Mucosa of descending colon (tissue), 3 donors: Measurements from ENCODE around the gene CRTAC1. TPM values are rescaled to one million over a fixed set of nuclear protein-coding genes. Genes with fewer than 3 reads are reported as not detected.

ENCODE experiments used
- ATAC-seq: fragments of 200-7000 bp; cut with Tn5 transposase; one replicate; pipeline ENCODE4 v1.9.1; 2020; ENCODE audit warnings: mild to moderate bottlenecking, moderate library complexity
- DNase-seq, 3 donors: peaks; one replicate each; pipeline ENCODE4 v3.0.0-alpha.2; 2020
- H3K36me3 ChIP-seq: fragments of 200-600 bp; one replicate; pipeline ENCODE4 v1.8.0; 2021; ENCODE audit warnings: low read depth, mild to moderate bottlenecking
- H3K4me1 ChIP-seq: fragments of 200-600 bp; one replicate; pipeline ENCODE4 v1.8.0; 2021; ENCODE audit warnings: low read depth, mild to moderate bottlenecking
- H3K4me3 ChIP-seq: fragments of 200-600 bp; one replicate; pipeline ENCODE4 v1.8.0; 2021; ENCODE audit warnings: mild to moderate bottlenecking
- H3K9me3 ChIP-seq: fragments of 200-600 bp; one replicate; pipeline ENCODE4 v1.8.0; 2021; ENCODE audit warnings: mild to moderate bottlenecking
- intact Hi-C, 2 donors: fragments of 100-400 bp; cut with DNase I in 1 of 2; cut with micrococcal nuclease in 1 of 2; formaldehyde crosslinking; loops; one replicate each; pipeline versions ENCODE4 v1.11.0 to v1.11.1; 2022; cut with DNase I, micrococcal nuclease
- total RNA-seq, 3 donors: library from RNA; stranded (reverse); fragmentation: NEBNext Ultra II Directional in 2 of 3; extraction: Animal tissue kit (Norgen Biotek cat#: 25700) in 2 of 3; gene quantifications; one replicate each; pipeline versions ENCODE4 v1.2.1 to v1.2.4, GENCODE V29; 2021 to 2023
- TF ChIP-seq, protein P1 (sequence below): fragments of 200-600 bp; IDR thresholded peaks from one replicate; pipeline ENCODE4 v1.8.0; 2022; ENCODE audit warnings: antibody characterized with exemption, mild to moderate bottlenecking
- donor health status: DM: no; HTN: no; CAD: no; lungs with moderate emphysema.
- donor health status: DM: no; HTN: no; CAD: no.
- donor health status: DM: no; HTN: yes; CAD: no.

Gene CRTAC1
- total RNA-seq, 3 donors from 2014 or later = 0.17 to 8.8 (median 1.0) TPM

DNA sequence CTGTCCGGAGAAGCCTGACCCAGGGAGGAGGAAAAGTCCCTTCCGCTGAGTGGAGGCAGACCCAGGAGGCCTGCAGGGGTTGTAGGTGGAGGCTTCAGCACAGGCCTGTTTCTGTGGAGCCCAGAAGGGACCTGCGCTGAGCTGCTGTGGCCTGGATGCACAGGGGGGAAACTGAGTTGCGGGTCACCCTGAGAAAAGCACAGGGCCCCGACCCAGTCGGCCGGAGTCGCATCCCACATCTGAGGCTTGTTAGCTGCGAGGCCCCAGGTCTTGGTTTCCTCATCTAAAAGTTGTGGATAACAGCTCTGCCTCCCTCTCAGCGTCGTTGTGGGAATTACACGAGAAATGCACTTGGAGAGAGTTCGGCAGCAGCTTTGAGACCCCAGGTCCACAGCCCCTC is 104.4 kb downstream of the CRTAC1 start:
- Histone ChIP-seq H3K9me3 (no peaks in the 10 kb centered on the region), H3K36me3 (no peaks in the 10 kb centered on the region), H3K4me3 (no peak overlapping the region), H3K4me1 (no peaks in the 10 kb centered on the region)
- DNase-seq (no peak), ATAC-seq (no peak)
- intact Hi-C loops = no loop called here
- TF ChIP-seq, protein P1, sequence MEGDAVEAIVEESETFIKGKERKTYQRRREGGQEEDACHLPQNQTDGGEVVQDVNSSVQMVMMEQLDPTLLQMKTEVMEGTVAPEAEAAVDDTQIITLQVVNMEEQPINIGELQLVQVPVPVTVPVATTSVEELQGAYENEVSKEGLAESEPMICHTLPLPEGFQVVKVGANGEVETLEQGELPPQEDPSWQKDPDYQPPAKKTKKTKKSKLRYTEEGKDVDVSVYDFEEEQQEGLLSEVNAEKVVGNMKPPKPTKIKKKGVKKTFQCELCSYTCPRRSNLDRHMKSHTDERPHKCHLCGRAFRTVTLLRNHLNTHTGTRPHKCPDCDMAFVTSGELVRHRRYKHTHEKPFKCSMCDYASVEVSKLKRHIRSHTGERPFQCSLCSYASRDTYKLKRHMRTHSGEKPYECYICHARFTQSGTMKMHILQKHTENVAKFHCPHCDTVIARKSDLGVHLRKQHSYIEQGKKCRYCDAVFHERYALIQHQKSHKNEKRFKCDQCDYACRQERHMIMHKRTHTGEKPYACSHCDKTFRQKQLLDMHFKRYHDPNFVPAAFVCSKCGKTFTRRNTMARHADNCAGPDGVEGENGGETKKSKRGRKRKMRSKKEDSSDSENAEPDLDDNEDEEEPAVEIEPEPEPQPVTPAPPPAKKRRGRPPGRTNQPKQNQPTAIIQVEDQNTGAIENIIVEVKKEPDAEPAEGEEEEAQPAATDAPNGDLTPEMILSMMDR = no peak

GRCh38 chr10:97925308-97925938 is 105.0 kb downstream of the CRTAC1 start:
- intact Hi-C loops = no loop called here
- ATAC-seq = no peak
- Histone ChIP-seq H3K4me3 (no peak overlapping the region), H3K36me3 (no peaks in the 10 kb centered on the region), H3K9me3 (no peaks in the 10 kb centered on the region), H3K4me1 (no peaks in the 10 kb centered on the region)
- DNase-seq = no peak
- TF ChIP-seq, protein P1 = no peak

DNA sequence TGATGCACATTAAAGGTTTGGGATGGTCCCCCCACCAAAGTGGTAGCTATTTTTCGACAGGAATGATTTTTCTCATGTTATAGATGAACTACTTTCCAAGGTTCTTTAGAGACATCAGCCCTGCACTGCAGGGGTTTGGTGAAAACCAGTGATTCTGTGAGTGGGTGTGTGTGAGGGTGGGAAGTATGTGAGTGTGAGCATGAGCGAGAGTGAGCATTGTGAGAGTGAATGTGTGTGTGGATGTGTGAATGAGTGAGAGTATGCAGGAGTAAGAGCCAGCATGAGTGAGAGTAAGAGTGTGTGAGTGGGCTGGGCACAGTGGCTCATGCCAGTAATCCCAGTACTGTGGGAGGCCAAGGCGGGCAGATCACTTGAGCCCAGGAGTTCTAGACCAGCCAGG is 105.7 kb downstream of the CRTAC1 start:
- intact Hi-C loops = no loop called here
- Histone ChIP-seq H3K9me3 (no peaks in the 10 kb centered on the region), H3K4me1 (no peaks in the 10 kb centered on the region), H3K4me3 (no peak overlapping the region), H3K36me3 (no peaks in the 10 kb centered on the region)
- no peak for ATAC-seq
- no peak for DNase-seq
- TF ChIP-seq, protein P1 = no peak

- DNase-seq (no peak), ATAC-seq (no peak)
- Histone ChIP-seq H3K4me3 (no peak overlapping the region), H3K36me3 (no peaks in the 10 kb centered on the region), H3K4me1 (no peaks in the 10 kb centered on the region), H3K9me3 (no peaks in the 10 kb centered on the region)
- intact Hi-C loops = no loop called here
- TF ChIP-seq, protein P1 = no peak
Observed at GRCh38 chr10:97923476-97923875, 106.9 kb downstream of the CRTAC1 start.

DNA sequence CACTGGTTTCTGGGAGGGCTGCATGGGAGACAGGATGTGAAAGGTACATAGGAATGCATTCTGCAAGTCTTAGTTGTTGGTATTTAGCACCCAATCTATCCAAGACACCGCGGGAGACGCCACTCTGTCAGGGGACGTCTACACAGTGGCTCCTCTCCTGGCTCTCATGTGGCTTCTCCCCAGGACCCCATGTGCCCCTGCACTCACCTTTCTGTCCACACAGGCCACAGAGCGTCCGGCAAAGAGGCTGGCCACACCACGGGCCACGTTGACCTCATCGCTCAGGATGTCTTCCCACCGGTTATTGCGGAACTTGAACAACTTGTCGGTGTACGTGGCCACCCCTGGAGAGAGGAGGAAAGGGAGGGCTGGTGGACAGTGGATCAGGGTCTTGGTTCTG is 107.4 kb downstream of the CRTAC1 start:
- Histone ChIP-seq H3K4me1 (no peaks in the 10 kb centered on the region), H3K4me3 (no peak overlapping the region), H3K9me3 (no peaks in the 10 kb centered on the region), H3K36me3 (no peaks in the 10 kb centered on the region)
- DNase-seq = no peak
- intact Hi-C loops = no loop called here
- no peak for ATAC-seq
- TF ChIP-seq, protein P1 = no peak
